ENCODE measurements around the gene TTLL12.
"Not testable (repeated sequence)": the region's sequence is repeated elsewhere in the genome, so short reads cannot be mapped to it uniquely, and the experiment has no call there.

The TTLL12 gene

DNA sequence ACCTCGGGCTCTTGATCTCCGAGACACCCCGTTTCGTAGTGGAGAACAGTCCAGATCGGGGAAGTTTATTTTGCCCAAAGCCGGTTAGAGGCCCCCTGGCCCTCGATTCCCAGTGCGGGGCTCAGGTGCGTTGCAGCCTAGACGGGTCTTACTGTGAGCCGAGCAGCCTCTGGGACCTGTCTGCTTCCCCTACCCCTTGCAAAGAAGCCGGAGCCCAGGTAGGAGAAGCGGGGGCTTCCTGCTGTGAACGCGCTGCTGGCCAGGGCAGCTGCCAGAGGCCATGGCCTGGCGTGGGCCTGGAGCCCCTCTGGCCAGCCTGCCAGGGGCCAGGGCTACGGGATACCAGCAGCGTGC, 35.0 kb downstream of the TTLL12 start:
- DNase-seq = no peak

DNA sequence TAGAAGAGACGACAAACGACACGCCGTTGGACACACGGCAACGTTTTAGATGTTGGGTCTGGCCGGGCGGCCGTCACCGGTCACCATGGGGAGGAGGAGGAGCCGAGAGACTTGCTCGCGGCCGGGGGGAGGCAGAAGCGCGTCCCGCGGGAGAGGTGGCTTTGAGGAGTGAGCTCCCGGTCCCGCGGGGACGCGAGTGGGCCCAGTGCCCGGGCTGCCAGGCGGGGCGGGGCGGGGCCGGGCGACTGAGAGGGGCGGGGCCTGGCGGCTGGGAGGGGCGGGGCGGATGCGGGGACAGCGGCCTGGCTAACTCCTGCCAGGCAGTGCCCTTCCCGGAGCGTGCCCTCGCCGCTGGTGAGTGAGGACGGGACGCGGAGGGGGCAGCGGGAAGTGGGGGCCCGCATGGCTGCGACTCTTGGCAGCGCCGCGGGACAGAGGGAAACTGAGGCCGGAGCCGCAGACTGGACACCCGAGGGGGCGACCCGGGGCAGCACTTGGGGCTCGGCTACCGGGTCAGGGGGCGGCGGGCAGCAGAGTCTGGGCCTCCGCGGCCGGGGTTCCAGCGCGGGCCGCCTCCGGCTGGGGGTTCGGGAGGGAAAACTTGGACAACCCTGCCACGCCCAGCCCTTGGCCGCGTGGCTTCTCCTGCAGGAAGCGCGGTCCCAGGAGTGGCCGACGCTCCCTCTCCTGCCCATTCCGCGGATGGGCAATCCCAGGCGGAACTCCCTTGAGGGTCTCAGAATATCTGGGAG, 35.5 kb downstream of the TTLL12 start, which contains the start of gene TSPO:
Gene TSPO, plus strand, starts transcription at position 309 of the 752 bp plus-strand sequence. CDS start 7,680 bp downstream, outside the sequence.
- DNase-seq = peak; percentile 56

DNA sequence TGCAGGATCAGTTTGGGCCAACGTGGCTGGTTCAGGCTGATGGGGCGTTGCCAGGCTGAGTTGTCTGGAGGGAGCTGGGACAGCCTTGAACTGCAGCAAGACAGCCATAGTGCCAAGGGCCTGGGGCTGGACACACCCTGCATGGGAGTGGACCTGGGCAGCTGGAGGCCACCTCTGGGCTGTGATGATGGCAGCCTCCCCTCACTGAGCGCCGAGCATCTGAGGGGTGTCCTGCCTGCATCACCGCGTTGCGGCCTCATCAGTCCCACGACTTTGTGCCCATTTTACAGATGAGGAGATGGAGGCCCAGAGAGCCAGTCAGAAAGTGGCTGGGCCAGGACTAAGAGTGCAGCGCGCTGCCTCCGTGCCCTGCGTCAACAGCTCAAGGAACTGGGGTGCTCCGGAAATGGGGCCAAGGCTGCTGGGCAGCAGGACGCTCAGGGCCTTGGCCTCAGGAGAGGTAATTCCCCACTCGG, 36.2 kb downstream of the TTLL12 start:
- DNase-seq = no peak

DNA sequence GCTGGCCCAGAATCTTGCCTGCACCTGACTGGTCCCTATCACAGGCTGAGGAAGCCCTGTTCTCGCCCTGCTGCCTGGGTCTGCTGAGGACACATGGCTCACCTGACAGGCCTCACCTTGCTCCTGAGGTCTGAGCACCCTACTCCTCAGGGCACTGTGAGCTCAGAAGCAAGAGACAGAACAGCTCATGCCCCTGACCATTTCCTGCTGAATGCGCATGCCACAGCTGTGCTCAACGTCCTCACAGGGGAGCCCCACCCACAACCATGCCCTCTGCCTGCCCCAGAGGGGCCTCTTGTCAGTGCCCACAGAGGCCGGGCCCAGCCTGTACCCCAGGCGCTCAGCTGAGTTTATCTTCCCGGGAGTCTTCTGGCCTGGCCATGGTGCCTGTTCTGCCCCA, 38.4 kb downstream of the TTLL12 start:
- no peak for DNase-seq

DNA sequence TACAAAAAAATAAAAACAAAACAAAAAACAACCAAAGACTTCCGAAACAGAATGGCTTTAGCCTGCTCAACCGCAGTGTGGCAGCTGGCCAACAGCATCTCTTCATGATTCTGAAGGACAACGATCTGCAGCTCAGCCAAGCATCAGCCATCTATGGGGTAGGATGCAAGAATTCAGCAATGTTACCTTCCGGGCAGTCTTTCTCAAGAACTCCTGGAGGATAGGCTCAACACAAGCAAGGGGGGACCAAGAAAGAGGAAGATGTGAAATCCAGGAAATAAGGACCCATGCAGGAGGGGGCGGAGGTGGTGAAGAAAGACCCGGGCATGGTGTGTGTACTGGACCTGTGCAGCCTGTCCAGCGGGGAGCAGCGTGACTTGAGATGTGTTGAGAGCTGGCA, 39.1 kb downstream of the TTLL12 start:
- DNase-seq = no peak

DNA sequence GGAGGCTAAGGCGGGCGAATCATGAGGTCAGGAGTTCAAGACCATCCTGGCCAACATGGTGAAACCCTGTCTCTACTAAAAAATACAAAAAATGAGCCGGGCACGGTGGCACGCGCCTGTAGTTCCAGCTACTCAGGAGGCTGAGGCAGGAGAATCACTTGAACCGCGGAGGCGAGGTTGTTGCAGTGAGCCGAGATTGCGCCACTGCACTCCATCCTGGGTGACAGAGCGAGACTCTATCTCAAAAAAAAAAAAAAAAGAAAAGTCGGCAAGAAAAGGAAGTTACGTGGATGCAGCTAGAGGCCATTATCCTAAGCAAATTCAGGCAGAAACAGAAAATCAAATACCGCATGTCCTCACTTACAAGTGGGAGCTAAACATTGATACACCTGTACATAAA, 40.6 kb downstream of the TTLL12 start:
- not testable (repeated sequence) for DNase-seq

DNA sequence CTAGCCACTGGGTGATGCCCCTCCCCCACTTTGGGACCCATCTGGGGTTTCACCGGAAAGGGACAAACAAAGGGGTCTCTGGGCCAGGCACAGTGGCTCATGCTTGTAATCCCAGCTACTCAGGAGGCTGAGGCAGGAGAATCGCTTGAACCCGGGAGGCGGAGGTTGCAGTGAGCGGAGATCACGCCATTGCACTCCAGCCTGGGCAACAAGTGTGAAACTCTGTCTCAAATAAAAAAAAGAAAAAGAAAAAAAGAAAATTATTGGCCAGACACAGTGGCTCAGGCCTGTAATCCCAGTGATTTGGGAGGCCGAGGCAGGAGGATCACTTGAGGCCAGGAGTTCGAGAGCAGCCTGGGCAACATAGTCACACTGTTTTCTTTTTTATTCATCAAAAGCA, 41.6 kb downstream of the TTLL12 start:
- not testable (repeated sequence) for DNase-seq

DNA sequence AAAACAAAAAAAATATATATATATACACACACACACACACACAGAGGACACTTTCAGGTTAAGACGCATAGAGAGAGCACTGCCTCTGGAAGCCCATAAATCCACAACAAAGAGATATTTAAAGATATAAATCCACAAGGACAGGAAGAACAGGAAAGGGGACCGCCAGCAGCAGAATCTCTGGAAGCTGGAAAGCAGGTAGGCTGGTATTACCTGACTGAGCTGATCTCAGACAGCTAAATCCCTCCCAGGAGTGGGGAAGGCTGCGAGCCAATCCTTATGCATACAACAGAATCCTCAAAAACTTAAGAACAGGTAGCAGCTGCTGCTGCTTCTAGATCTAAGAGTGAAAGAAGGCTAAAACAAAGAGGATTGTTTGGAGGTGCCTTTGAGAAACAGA, 42.0 kb downstream of the TTLL12 start:
- no peak for DNase-seq

DNA sequence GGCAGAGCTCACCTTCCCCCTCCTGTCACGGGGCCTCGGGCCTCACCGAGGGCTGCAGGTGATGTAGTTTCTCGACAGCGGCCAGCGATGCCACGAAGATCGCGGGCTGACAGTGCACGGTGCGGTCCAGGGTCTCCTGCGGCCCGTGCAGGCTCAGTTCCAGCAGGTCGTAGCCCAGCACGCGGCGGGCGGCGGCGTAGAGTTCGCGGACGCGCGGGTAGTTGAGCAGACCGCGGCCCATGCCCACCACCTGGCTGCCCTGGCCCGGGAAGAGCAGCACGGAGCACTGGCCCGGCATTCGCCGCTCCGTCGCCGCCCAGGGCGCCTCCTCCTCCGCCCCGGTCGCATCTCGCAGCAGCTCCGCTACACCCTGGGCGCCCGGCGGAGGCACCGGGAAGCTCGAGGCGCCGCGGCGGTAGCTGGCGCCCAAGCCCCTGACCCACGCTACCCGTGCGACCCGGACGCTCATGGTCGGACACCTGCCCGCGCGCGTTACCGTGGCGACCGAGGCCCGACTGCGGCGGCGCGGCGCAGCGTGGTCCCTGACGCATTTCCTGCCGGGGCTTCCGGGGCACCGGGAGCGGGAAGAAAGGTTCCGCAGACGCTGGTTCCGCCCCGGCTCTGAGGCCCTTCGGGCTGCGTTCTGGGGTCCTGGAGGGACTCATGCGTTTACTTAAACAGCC, 43.9 kb downstream of the TTLL12 start, which contains the start of gene MCAT:
Gene MCAT, minus strand, starts transcription at position 519 of the 683 bp plus-strand sequence. Its CDS starts 50 bp downstream, at position 469.
- DNase-seq = peak; percentile 70

DNA sequence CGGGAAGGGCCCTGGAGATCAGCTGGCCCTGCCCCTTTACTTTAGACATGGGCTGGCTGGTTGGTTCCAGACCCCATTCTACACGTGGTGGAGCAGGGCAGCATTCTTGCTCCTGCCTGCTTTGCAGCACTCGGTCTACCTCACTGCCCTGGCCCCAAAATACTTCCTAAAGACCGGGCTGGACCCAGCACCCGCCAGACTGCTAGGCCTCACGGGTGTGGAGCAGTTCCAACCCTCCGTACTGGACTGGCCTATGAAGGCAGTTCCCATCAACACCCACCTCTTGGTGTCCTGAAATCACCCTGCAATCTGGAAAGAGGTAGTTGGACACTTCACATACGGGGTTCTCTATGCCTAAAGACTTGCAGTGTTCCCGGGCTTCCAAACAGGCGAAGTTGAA, 50.1 kb downstream of the TTLL12 start:
- DNase-seq = no peak

DNA sequence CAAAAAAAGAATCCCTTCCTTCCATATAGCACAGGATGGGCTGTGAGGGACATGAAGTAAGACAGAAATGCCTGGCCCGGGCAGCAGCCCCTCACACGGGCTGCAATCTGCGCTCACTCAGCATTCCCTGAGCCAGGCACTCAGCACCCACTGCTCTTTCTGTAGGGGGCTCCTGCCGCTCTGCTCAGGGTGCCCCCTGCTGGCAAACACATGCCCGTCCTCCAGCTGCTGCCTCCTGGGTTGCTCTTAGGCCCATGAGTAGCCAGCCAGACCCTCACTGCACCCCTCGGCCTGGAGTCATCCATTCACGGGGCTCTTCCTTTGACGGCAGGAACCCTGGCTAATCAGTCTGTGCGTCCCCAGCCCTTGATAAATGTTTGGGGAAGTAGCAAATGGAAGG, 50.7 kb downstream of the TTLL12 start:
- no peak for DNase-seq

DNA sequence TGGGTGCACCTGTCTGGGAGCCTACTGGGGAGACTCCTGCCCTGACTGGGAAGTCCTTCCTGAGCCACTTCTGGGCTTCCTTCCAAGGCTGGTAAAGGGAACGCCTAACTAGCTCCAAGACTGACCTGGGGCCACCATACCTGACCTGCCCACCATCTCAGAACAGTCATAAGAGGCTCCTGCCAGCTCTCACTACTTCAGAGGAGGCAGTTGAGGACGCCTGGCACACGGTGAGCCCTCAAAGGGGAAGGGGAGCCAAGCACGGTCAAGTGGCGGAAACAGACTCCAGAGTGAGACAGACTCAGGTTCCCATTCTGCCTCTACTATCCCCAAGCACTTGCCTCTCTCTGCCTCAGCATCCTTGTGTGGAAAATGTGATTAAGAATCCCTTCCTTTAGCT, 51.4 kb downstream of the TTLL12 start:
- DNase-seq = no peak

DNA sequence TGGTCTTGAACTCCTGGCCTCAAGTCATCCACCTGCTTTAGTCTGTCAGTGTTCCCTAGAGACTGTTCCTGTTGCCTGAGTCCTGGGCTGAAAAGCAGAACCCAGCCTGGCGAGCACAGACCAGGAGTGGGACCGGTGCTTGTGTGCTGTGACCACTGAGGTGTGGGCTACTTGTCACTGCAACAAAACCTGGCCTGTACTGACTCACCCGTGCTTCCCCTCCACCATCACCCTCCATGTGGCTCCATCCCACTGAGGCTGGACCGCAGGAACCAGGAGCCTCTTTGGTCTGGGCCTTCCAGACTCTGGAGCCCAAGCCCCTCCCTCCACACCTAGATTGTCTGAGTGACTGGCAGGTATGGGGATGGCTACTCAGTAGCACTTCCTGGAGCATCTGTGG, 52.4 kb downstream of the TTLL12 start:
- no peak for DNase-seq

DNA sequence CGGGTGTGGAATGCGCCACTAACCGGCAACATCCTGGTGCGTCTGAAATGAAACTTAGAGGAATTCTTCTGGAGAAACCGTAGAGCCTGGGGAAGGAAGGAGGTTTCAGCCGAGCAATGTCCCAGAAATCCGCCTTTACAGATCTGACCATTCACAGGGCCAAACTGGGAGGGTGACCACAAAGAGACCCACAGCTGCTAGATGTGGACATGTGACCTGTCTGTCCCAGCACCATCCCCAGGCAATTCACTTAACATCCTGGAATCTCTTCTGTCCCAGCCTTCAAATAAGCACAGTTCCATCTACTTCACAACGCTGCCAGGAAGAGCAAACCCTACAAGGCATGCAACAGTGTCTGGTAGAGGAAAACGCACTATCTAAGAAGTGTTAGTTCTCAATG, 53.5 kb downstream of the TTLL12 start:
- DNase-seq = no peak

DNA sequence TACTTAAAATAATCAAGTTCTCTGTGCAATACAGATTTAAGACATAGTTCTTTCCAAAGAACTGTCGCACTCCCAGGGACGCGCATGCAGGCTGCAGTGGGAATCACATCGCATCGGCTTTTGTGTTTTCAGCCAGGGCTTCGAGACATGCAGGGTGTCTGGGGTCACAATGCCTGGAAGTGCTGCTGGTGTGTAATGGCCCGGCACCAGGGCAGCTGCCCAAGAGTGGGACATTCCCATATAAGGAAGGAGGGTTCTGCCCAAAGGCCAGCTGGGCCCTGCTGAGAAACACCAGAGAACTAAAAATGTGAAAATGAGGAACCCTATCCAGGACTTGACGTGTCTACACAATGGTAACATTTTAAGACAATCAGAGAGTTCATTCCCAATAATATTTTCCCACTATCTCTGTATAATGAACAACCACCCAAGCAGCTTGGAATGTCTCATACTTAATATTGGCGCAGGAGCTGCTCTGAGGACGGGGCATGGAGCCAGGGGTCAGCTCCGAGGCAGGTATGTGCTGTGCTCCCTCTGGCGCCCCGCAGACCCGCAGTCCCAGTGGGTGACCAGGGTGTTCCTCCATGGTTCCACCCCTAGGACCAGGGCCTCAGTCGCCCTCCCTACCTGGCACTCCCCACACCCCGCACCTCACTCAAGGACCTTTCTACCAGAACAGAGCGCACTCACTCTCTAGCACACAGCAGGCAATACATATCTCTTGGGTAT, 55.0 kb downstream of the TTLL12 start:
- DNase-seq = no peak

DNA sequence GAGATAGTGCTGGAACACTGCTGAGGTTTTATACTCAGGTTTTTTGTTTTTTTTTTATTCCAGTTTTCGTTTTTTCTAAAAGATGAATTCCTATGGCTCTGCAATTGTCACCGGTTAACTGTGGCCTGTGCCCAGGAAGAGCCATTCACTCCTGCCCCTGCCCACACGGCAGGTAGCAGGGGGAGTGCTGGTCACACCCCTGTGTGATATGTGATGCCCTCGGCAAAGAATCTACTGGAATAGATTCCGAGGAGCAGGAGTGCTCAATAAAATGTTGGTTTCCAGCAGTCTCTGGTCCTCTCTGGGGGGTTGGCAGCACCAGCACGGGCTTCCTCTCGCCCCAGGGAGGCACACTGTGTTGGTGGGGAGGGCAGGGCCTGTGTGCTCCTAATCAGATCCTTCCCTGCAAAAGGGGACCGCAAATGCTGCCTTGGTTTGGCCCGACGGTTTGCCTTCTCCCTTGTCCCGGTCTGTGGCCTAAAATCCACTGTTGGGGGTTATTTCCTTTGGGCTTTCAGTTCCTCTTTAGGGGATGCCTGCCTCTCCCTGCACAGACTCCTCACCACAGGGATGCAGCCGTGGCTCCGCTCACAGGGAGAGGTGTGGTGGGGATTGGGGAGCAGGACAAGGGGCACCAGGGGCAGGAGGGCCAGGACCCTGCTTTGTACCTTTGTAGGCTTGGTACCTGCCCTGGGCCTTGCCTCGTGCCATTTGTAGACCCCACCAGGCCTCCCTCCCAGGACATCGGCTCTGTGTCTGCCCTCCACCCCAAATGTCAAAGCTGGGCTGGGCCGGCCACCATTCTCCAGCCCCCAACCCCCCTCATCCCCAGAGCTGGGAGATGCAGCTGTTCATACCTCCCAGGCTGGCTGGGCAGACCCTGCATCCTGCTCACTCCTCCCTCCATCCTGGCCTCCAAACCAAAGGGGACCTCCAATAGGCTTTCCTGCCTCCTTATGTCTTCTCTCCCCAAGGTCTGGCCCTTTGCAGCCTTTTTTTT, 57.2 kb downstream of the TTLL12 start:
- DNase-seq = no peak

DNA sequence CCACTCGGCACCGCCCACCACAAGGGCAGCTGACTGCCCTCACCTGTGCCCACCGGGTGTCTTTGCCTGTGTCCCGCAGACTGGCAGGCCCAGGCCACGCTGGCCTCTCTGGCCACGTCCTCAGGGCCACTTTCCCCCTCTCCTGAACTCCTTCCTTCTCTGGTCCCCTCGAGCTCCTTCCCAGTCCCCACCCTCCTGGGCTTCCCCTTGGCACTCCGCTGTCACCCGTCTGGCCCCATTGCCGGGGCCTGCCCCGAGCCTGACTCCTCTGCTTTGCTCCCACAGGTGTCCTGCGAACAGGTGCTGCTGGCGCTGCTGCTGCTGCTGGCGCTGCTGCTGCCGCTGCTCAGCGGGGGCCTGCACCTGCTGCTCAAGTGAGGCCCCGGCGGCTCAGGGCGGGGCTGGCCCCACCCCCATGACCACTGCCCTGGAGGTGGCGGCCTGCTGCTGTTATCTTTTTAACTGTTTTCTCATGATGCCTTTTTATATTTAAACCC, 58.0 kb downstream of the TTLL12 start:
- no peak for DNase-seq

DNA sequence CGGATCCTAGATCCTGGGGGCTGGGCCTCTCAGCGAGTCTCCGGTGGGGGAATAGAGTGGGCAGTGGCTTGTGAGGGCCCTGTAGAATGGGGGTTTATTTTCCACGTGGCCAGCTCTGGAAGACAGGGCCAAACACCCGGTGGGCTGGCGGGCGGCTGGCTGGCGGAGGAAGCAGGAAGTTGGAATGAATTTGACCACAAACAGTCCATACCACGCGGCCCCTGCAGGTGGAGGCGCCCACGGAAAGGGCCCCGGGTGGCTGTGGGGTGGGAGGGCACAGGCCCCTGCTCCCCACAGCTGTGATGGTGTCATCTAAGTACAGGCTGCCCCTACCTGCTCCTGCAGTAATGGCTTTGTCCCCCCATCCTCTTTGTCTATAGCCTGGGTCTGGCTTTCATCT, 58.8 kb downstream of the TTLL12 start:
- no peak for DNase-seq

DNA sequence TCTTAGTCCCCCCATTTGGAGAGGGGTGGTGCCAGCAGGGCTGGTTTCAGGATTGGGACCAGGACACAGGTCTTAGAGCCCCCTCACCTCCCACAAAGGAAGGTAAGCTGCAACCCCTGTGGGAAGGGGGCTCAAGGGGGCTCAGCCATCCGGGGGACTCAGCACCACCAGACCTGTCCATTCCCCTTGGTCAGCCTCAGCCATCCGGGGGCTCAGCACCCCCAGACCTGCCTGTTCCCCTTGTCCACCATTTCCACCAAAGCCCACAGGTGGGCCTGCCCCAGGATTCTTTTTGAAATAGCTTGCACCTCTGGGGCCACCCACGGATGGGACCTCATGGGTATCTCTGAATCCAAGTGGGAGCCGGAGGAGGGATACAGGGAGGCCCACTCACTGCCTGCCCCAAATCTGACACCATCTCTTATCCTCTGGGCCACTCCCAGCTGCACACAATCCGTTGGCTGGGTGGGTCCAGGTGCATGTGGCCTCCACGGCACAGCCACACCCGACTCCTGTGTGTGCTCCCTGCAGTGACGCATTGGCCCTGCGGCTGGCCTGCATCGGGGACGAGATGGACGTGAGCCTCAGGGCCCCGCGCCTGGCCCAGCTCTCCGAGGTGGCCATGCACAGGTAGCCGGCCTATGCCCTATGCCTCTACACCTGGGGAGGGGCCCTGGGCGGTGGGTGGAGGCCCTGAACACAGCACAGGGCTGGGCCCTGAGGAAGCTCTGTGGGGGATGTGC, 59.6 kb downstream of the TTLL12 start:
- DNase-seq = no peak

DNA sequence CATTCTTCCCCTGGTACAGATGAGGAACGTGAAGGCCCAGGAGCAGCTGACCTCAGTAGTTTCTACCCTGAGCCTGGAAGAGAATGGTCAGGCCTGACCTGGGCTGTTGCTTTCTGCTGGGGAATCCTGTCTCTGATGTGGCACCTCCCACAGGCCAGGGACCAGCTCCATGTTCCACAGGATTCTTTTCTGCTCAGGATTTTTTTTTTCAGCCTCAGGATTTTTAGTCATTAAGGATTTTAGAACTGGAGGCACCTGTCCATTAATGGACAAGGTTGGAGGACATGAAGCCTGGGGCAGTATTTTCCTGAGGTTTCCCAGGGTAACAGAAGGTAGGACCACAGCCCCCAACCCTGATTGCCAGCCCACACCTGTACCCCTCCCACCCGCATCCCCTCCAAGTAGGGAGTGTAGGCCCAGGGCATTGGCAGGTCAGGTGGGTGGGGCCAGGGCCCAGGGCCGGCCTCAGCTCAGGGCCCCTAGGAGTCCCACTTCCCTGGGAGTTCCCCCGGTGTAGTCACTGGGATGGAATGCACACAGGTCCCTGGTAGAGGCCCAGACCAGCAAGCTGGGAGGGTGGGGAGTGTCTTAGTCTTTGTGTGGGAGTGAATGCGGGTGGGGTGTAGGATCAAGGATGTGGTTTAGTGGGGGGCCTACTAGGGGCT, 60.3 kb downstream of the TTLL12 start:
- DNase-seq = peak; percentile 77

DNA sequence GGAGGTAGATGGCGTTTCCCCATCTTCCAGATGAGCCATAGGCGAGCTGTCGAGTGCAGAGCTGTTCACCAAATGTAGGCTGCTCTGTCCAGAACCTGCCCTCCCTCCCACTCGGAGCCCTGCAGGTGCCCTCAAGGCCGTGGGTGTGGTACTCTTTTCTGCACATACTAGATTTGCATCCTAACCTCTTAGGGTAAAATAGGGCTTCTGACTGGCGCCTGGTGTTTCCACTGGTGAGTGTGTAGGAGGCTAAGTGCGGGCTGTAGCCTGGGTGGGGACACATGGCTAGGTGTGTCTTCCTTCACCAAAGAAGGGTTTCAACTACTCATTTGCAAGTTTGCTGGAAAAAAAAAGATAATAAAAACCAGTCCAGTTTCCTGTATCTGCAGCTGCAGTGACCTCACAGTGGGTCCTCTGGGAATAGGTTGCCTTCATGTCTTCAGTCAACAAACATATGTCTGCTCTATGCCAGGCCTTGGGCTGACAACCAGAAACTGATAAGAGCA, 67.9 kb downstream of the TTLL12 start:
- no peak for DNase-seq
